WERI-Rb-1 (cell line): ENCODE data around the gene MRPS9.

Experiments used
- DNase-seq: peaks from one replicate; pipeline ENCODE4 v3.0.0-alpha.2; 2020
- H3K27ac ChIP-seq: fragments of 250-450 bp; sonication (Bioruptor Pico); 2 replicates; pipeline ENCODE4 v1.5.1; 2020; ENCODE audit warnings: mild to moderate bottlenecking, moderate library complexity
- H3K27me3 ChIP-seq: fragments of 250-450 bp; sonication (Bioruptor Pico); 2 replicates; pipeline ENCODE4 v1.5.1; 2021; ENCODE audit warnings: mild to moderate bottlenecking, low read depth, moderate library complexity; ENCODE audit not compliant: insufficient read depth, severe bottlenecking
- H3K36me3 ChIP-seq: fragments of 250-450 bp; sonication (Bioruptor Pico); 2 replicates; pipeline ENCODE4 v1.5.1; 2020; ENCODE audit warnings: mild to moderate bottlenecking, moderate library complexity
- H3K4me3 ChIP-seq: 2 replicates; pipeline ENCODE4 v1.5.1; 2011; ENCODE audit warnings: low read depth, mild to moderate bottlenecking, control low read depth, low read length
- H3K9me3 ChIP-seq: fragments of 250-450 bp; sonication (Bioruptor Pico); 2 replicates; pipeline ENCODE4 v1.5.1; 2021; ENCODE audit warnings: mild to moderate bottlenecking, moderate library complexity; ENCODE audit not compliant: severe bottlenecking
- TF ChIP-seq, protein P1 (sequence below): IDR thresholded peaks from 2 replicates; pipeline ENCODE4 v1.5.1; 2011; ENCODE audit warnings: low read depth, mild to moderate bottlenecking, control low read depth, inconsistent platforms, low read length

MRPS9 gene

DNA sequence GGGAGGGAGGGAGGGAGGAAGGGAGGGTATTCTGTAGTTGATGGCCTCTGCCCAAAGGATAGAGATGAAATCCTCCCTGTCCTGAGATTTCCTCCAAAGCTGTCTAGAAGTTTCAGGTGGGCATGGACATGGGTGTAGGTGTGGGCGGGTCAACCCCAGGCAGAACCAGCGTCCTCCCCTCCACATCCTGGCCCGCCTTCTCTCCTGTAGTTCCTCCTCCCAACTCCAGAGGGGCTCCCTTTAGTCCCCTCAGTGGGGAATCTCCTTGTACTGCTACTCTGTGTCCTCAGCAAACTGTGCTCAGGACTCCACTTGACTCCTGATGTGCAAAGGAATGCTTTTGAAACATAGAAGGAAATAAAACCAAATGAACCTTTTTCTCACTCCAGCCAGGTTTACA is 88.1 kb downstream of the MRPS9 start:
- peaks cover 4% of the 10 kb centered on the region for H3K9me3 ChIP-seq
- TF ChIP-seq, protein P1, sequence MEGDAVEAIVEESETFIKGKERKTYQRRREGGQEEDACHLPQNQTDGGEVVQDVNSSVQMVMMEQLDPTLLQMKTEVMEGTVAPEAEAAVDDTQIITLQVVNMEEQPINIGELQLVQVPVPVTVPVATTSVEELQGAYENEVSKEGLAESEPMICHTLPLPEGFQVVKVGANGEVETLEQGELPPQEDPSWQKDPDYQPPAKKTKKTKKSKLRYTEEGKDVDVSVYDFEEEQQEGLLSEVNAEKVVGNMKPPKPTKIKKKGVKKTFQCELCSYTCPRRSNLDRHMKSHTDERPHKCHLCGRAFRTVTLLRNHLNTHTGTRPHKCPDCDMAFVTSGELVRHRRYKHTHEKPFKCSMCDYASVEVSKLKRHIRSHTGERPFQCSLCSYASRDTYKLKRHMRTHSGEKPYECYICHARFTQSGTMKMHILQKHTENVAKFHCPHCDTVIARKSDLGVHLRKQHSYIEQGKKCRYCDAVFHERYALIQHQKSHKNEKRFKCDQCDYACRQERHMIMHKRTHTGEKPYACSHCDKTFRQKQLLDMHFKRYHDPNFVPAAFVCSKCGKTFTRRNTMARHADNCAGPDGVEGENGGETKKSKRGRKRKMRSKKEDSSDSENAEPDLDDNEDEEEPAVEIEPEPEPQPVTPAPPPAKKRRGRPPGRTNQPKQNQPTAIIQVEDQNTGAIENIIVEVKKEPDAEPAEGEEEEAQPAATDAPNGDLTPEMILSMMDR = no peak
- no peak for DNase-seq
- no peak overlapping the region for H3K27ac ChIP-seq
- no peaks in the 10 kb centered on the region for H3K27me3 ChIP-seq
- H3K36me3 ChIP-seq = no peaks in the 10 kb centered on the region
- H3K4me3 ChIP-seq = no peak overlapping the region

DNA sequence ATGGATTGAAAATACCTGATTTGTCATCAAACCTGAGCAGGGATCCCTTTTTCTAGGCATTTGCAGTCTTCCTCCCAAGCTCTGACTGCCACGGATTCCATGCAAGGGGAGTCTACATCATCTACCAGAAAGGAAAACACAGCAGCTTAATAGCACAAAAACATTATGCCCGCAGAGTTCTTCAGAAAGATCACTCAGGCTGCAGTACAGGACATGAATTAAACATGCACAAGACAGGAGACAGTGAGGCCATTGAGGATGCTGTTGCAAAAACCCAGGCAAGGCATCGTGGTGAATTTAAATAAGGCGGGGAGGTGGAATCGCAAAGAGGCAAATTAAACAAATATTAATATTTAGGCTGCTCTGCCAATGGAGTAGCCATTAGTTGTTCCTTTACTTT is 88.5 kb downstream of the MRPS9 start:
- H3K4me3 ChIP-seq = no peak overlapping the region
- no peaks in the 10 kb centered on the region for H3K36me3 ChIP-seq
- TF ChIP-seq, protein P1 = no peak
- H3K27ac ChIP-seq = no peak overlapping the region
- peaks cover 4% of the 10 kb centered on the region for H3K9me3 ChIP-seq
- H3K27me3 ChIP-seq = peaks cover under 1% of the 10 kb centered on the region
- DNase-seq = no peak

DNA sequence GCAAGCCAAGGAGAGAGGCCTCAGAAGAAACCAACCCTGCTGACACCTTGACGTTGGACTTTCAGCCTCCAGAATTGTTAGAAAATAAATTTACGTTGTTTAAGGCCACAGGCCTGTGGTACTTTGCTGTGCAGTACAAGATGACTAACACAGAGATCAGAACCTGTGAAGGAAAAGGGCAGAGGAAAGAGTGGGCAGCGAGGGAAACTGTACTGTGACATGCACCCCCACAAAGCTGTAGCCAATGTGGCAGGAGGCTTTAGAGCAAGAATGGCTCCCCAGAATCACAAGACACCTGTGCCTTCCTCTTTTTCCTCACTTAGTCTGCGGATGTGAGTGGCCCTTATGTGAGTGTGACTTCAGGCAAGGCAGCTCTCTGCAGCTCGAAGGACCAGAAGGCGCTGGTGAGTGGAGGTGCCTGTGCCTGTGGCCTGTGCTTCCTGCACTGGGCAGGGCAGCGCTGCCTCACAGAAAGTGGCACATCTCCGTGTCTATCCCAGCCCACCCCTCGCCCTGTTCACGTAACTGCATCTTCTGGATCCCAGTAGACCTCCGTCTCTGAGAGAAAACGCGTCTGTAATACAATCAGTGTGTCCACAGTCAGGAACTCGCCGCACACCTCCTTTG is 89.5 kb downstream of the MRPS9 start:
- TF ChIP-seq, protein P1 = no peak
- Histone ChIP-seq H3K36me3 (no peaks in the 10 kb centered on the region), H3K27me3 (peaks cover 3% of the 10 kb centered on the region), H3K27ac (no peak overlapping the region), H3K9me3 (peaks cover 4% of the 10 kb centered on the region), H3K4me3 (no peak overlapping the region)
- DNase-seq = no peak

DNA sequence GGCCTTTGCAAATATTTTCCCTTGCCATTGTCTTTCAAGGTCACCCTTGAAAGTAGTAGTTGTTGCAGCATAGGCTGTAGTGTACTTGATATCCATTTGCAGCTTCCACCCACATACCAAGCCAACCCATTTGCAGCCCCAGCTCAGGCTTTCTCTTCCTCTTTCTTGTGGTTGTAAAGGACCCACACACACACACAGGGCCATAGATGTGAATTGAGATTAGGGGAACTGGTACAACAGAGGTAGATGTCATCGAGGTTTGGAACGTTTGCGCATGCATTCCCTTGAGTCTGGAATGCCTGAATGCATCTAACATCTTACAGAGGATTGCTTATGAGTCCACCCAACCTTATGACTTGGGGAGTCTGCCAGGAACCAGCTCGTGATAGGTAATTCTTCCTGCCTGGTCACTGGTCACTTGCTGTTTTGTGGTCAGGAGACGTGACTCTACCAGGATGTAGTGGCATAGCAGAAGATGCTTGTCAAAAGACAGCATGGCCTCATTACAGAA is 91.9 kb downstream of the MRPS9 start:
- TF ChIP-seq, protein P1 = no peak
- Histone ChIP-seq H3K9me3 (peaks cover 4% of the 10 kb centered on the region), H3K27ac (no peak overlapping the region), H3K27me3 (peaks cover 20% of the 10 kb centered on the region), H3K36me3 (no peaks in the 10 kb centered on the region), H3K4me3 (no peak overlapping the region)
- DNase-seq = no peak

DNA sequence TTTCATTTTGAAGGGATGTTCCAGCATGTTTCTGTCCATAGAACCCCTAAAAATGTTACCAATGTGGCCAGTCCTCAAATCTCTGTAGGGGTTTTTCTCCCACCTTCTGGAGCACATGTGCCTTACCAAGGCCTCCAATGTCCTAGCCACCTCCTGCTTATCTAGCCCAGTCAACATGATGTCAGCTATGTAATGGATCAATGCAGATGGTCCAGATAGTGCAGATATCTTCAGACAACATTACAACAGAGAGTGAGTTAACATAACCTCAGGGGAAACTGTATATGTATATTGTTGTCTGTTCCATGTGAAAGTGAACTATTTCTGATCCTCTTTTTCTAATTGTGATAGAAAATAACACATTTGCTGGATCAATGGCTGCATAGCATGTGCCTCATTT is 92.7 kb downstream of the MRPS9 start:
- peaks cover 27% of the 10 kb centered on the region for H3K27me3 ChIP-seq
- H3K36me3 ChIP-seq = no peaks in the 10 kb centered on the region
- peaks cover 4% of the 10 kb centered on the region for H3K9me3 ChIP-seq
- no peak overlapping the region for H3K4me3 ChIP-seq
- no peak overlapping the region for H3K27ac ChIP-seq
- DNase-seq = no peak
- TF ChIP-seq, protein P1 = no peak

DNA sequence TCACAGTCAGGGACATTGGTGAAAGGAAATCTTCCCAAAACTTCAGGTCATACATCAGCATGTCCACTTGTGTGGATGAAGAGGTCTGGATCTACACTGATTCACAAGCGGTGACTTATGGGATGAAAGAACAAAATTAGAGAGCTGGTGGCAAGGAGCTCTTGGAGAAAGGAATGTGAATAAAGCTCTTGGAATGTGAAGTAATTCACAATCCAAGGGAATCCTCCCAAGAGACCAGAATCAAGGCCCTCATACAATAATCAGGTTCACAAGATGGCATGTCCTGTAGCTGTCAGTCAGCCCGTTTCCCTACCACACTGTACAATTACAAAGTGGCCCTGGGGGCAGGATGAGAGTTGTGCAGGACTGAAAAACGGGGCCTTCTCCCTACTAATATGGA is 96.2 kb downstream of the MRPS9 start:
- DNase-seq = no peak
- H3K4me3 ChIP-seq = no peak overlapping the region
- H3K36me3 ChIP-seq = no peaks in the 10 kb centered on the region
- no peaks in the 10 kb centered on the region for H3K9me3 ChIP-seq
- TF ChIP-seq, protein P1 = no peak
- H3K27me3 ChIP-seq = peaks cover 59% of the 10 kb centered on the region
- no peak overlapping the region for H3K27ac ChIP-seq
